HFFc6 (cell line): ENCODE results near the gene TMC7. TPM values are rescaled to one million over a fixed set of nuclear protein-coding genes. Genes with fewer than 3 reads are reported as not detected.

ENCODE experiments used
- DNase-seq: peaks from one replicate; pipeline ENCODE4 v3.0.0-alpha.2; 2018
- H3K27ac Mint-ChIP-seq: 2 replicates; pipeline ENCODE4 v1.8.0; 2020; ENCODE audit warnings: mild to moderate bottlenecking, mixed read lengths
- H3K27me3 Mint-ChIP-seq: 2 replicates; pipeline ENCODE4 v1.8.0; 2021; ENCODE audit warnings: mild to moderate bottlenecking, moderate library complexity, mixed read lengths; ENCODE audit not compliant: insufficient read depth
- H3K36me3 Mint-ChIP-seq: 2 replicates; pipeline ENCODE4 v1.8.0; 2021; ENCODE audit warnings: low read depth, mixed read lengths
- H3K4me1 Mint-ChIP-seq: 2 replicates; pipeline ENCODE4 v1.8.0; 2020; ENCODE audit warnings: low read depth, mixed read lengths
- H3K4me3 Mint-ChIP-seq: 2 replicates; pipeline ENCODE4 v1.8.0; 2020; ENCODE audit warnings: mild to moderate bottlenecking, moderate library complexity, mixed read lengths
- H3K9me3 Mint-ChIP-seq: 2 replicates; pipeline ENCODE4 v1.8.0; 2020; ENCODE audit warnings: mild to moderate bottlenecking, mixed read lengths
- total RNA-seq, 6 experiments: library from RNA; stranded (reverse); fragmentation: NEBNext Ultra II Directional; extraction: Animal tissue kit (Norgen Biotek cat#: 25700); gene quantifications; 2 replicates in 1 of 6; 3 replicates in 5 of 6; pipeline ENCODE4 v1.2.3, GENCODE V29; 2021
- TF ChIP-seq, protein P1 (sequence below): fragments of 200-600 bp; sonication (generic); IDR thresholded peaks from 2 replicates; pipeline ENCODE4 v1.5.0; 2021; ENCODE audit warnings: antibody characterized with exemption, mild to moderate bottlenecking

TMC7 gene
- total RNA-seq, 6 experiments from 2014 or later: 0.35 to 1.1 (median 0.58) TPM

DNA sequence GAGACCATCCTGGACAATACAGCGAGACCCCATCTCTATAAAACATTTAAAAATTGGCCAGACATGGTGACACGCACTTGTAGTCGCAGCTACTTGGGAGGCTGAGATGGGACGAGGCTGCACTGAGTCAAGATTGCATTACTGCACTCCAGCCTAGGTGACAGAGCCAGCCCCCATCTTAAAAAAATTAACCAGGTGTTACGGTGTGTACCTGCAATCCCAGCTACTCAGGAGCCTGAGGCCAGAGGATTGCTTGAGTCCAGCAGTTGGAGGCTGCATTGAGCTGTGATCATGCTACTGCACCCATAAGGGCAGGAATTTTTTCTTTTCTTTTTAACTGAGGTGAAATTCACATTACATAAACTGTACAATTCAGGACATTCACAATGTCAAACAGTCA is 16.9 kb upstream of the TMC7 start:
- no peaks in the 10 kb centered on the region for H3K9me3 Mint-ChIP-seq
- no peak overlapping the region for H3K4me3 Mint-ChIP-seq
- H3K36me3 Mint-ChIP-seq: no peaks in the 10 kb centered on the region
- no peak for DNase-seq
- TF ChIP-seq, protein P1, sequence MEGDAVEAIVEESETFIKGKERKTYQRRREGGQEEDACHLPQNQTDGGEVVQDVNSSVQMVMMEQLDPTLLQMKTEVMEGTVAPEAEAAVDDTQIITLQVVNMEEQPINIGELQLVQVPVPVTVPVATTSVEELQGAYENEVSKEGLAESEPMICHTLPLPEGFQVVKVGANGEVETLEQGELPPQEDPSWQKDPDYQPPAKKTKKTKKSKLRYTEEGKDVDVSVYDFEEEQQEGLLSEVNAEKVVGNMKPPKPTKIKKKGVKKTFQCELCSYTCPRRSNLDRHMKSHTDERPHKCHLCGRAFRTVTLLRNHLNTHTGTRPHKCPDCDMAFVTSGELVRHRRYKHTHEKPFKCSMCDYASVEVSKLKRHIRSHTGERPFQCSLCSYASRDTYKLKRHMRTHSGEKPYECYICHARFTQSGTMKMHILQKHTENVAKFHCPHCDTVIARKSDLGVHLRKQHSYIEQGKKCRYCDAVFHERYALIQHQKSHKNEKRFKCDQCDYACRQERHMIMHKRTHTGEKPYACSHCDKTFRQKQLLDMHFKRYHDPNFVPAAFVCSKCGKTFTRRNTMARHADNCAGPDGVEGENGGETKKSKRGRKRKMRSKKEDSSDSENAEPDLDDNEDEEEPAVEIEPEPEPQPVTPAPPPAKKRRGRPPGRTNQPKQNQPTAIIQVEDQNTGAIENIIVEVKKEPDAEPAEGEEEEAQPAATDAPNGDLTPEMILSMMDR: no peak
- no peak overlapping the region for H3K27ac Mint-ChIP-seq
- peaks cover 21% of the 10 kb centered on the region for H3K4me1 Mint-ChIP-seq
- H3K27me3 Mint-ChIP-seq: peaks cover 9% of the 10 kb centered on the region

DNA sequence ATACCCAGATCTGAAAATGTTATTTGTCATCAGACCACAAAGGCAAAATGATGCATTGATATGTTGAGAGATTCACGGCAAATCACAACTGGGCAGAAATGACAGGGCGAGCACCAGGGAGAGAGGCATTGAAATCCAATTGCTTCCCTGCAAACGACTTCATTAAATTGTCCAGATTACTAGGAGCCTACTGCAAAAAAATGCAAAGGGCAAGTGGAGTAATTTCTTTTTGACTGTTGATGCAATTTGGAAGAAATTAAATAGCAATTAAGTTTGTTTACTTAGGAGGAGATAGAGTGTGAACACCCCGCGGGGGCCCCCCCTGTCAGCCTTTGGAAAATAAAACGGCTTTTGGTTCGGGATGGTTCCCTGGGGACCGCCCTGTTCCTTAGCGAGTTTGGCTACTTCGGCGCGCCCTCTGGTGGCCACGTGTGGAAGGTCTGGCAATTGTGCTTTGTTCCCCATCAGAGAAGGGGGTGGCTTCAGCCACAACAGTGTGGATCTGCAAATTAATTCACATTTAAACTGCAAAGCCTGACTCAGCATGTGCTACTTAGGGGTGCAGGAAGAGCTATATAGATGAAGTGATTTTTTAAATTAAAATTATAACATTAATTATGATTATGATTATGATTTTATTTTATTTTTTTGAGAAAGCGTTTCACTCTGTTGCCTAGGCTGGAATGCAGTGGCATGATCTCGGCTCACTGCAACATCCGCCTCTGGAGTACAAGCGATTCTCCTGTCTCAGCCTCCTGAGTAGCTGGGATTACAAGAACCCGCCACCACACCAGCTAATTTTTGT is 14.5 kb upstream of the TMC7 start:
- Mint-ChIP-seq H3K9me3 (no peaks in the 10 kb centered on the region), H3K36me3 (no peaks in the 10 kb centered on the region), H3K4me1 (peaks cover 13% of the 10 kb centered on the region), H3K27me3 (peaks cover 15% of the 10 kb centered on the region), H3K27ac (no peak overlapping the region), H3K4me3 (peak overlapping the region; percentile 70)
- DNase-seq: peak; percentile 58
- TF ChIP-seq, protein P1: peak; percentile 99

DNA sequence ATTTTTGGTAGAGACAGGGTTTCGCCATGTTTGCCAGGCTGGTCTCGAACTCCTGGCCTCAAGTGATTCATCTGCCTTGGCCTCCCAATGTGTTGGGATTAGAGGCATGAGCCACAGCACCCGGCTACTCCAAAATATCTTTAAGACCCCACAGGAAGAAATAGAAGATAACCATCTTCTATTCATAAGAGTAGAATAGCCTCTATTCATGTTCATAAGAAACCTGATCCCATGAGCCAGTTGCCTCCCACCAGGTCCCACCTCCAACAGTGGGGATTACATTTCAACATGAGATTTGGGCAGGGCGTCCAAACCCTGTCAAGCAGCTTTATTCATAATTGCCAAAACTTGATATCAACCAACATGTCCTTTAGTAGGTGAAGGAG is 13.9 kb upstream of the TMC7 start:
- H3K9me3 Mint-ChIP-seq: no peaks in the 10 kb centered on the region
- H3K27ac Mint-ChIP-seq: no peak overlapping the region
- H3K4me1 Mint-ChIP-seq: peaks cover 13% of the 10 kb centered on the region
- DNase-seq: no peak
- H3K27me3 Mint-ChIP-seq: peaks cover 16% of the 10 kb centered on the region
- no peak overlapping the region for H3K4me3 Mint-ChIP-seq
- no peaks in the 10 kb centered on the region for H3K36me3 Mint-ChIP-seq
- TF ChIP-seq, protein P1: no peak

DNA sequence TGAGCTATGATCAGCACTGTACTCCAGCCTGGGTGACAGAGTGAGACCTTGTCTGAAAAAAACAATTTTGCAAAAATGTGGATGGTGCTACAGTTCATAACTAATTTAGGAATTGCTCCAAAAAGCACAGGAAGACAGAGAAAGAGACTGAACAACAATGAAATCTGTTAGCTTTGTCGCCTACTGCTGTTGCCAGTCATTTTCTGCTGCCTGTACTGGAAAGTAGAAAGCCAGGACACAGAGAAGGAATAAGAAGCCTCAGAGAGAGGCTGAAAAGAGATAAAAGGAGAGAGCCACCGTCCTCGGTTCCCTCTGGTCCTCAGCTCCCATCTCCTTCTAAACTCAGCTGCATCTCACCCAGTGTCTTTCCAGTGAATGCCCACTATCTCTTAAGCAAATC is 8.6 kb upstream of the TMC7 start:
- no peaks in the 10 kb centered on the region for H3K36me3 Mint-ChIP-seq
- no peak overlapping the region for H3K4me3 Mint-ChIP-seq
- H3K4me1 Mint-ChIP-seq: no peaks in the 10 kb centered on the region
- no peak for DNase-seq
- no peaks in the 10 kb centered on the region for H3K9me3 Mint-ChIP-seq
- TF ChIP-seq, protein P1: no peak
- H3K27me3 Mint-ChIP-seq: peaks cover 32% of the 10 kb centered on the region
- no peak overlapping the region for H3K27ac Mint-ChIP-seq

DNA sequence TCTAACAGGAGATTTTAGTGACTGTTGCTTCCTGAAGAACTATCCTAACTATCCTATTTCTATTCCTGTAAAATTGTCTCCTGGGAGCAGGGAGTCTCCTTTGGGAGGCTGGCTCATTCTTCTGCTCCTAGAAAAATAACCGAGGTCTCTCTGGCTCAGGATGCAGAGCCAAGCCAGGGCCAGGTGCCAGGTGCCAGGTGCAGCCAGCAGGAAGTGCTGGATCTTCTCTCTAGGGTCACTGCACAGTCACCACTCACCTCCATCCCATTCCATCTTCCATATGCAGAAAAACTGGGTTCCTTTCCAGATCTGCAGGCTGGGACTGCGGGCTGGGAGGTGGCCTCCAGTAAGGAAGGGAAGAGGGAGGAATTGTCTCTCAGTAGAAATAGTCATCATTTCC is 3.8 kb upstream of the TMC7 start:
- peaks cover 11% of the 10 kb centered on the region; the same call in 1 of the 2 replicates for H3K4me1 Mint-ChIP-seq
- no peak overlapping the region for H3K4me3 Mint-ChIP-seq
- peaks cover 22% of the 10 kb centered on the region for H3K27me3 Mint-ChIP-seq
- TF ChIP-seq, protein P1: no peak
- H3K27ac Mint-ChIP-seq: no peak overlapping the region
- no peaks in the 10 kb centered on the region for H3K9me3 Mint-ChIP-seq
- H3K36me3 Mint-ChIP-seq: no peaks in the 10 kb centered on the region
- DNase-seq: no peak
